ENCODE data around the gene TUBGCP6. TPM values are rescaled to one million over a fixed set of nuclear protein-coding genes. Genes with fewer than 3 reads are reported as not detected.
A peak's percentile ranks its signal among the peaks of the same experiment; 100 is the strongest.

Gene TUBGCP6
- total and polyA plus RNA-seq, 10 of the 15 experiments (the other 5 are each of a cell fraction or from before 2014, with no cell fraction given), result 0.74 to 41.4 (median 19.4) TPM

- FAIRE-seq, result no peak
- ChIA-PET SMC1A (ENCODE audit: uncharacterized antibody, unreplicated experiment) (interaction anchor here (1.2 kb wide), 1 partner anchor 37 kb away, joined by 3 read pairs; no protein-coding TSS in a partner anchor), POLR2A (interaction anchor here (1.0 to 1.1 kb wide), 2 partner anchors 55 to 377 kb away, joined by 3 to 4 read pairs; partner anchors contain the start of gene SYCE3), CTCF (interaction anchor here (1.3 to 1.6 kb wide), 2 partner anchors 18 to 256 kb away, joined by 4 to 5 read pairs; no protein-coding TSS in a partner anchor), RAD21 (ENCODE audit: unreplicated experiment) (interaction anchor here (1.4 kb wide), 1 partner anchor 10 kb away, joined by 3 read pairs; no protein-coding TSS in a partner anchor)
- no TSS peak for BruUV-seq (replicated peaks)
- Histone ChIP-seq H2AFZ (ENCODE audit: control insufficient read depth, low read depth, low read length) (no peak overlapping the region), H4K20me1 (ENCODE audit: control insufficient read depth, insufficient read depth) (no peaks in the 10 kb centered on the region), H3K9ac (ENCODE audit: control insufficient read depth, insufficient read depth, low read length) (peak overlapping the region; percentile 97), H3K9me3 (replicated peaks; ENCODE audit: control insufficient read depth, insufficient read depth, low read length) (no peaks in the 10 kb centered on the region), H3K4me2 (ENCODE audit: control insufficient read depth, insufficient read depth) (peak overlapping the region; percentile 92), H3K79me2 (ENCODE audit: control insufficient read depth, insufficient read depth, low read length) (peaks cover 49% of the 10 kb centered on the region), H3K27me3 (replicated peaks in 1 of 2; ENCODE audit: control insufficient read depth in 2 of 2, insufficient read depth in 2 of 2, low read length in 1 of 2) (no peaks in the 10 kb centered on the region), H3K4me1 (ENCODE audit: control insufficient read depth, insufficient read depth, low read length) (peaks cover 41% of the 10 kb centered on the region), H3K27ac (ENCODE audit: control insufficient read depth, insufficient read depth) (peak overlapping the region; percentile 89), H3K4me3 (peak overlapping the region; percentile 81), H3K36me3 (ENCODE audit: control insufficient read depth in 2 of 2, insufficient read depth in 2 of 2, low read length in 1 of 2) (peaks cover 0 to 2% of the 10 kb centered on the region in 2 experiments; a peak in 2 of 4 replicates)
- WGBS (ENCODE audit: insufficient coverage, insufficient replicate concordance, low lambda C conversion rate, missing lambda C conversion rate), result 2% methylated on average over 22 of the region's 47 CpGs
- no peak for ATAC-seq
- intact Hi-C loops (cut with micrococcal nuclease; ENCODE audit: unreplicated experiment), result loop anchor here (5.0 kb wide), 1 partner anchor 224 kb away; the partner anchor contains the start of gene PIM3
- no peak for TF ChIP-seq IRF4 (IDR thresholded peaks at IDR 0.05; ENCODE audit: low read depth, low read length)
- TF ChIP-seq GATAD2B (conservative IDR thresholded peaks at IDR 0.05; ENCODE audit: low read depth), result 0 out of 2 replicates have a peak, but pooled peaks have one; percentile 44
- peak; percentile 87 for TF ChIP-seq NR2F1 (conservative IDR thresholded peaks at IDR 0.05)
- no peak for DNase-seq (ENCODE audit: low read depth, low spot score)
- in situ Hi-C loops (cut with MboI), result no loop called here
Measured at GRCh38 chr22:50186181-50186714, 58.6 kb downstream of the TUBGCP6 start.

- ATAC-seq, result peak; percentile 63
- Histone ChIP-seq H4K20me1 (ENCODE audit: control insufficient read depth, insufficient read depth) (no peaks in the 10 kb centered on the region), H3K4me3 (peak within 1 kb of the TSS; percentile 84), H3K27me3 (replicated peaks in 1 of 2; ENCODE audit: control insufficient read depth in 2 of 2, insufficient read depth in 2 of 2, low read length in 1 of 2) (no peaks in the 10 kb centered on the region), H3K36me3 (ENCODE audit: control insufficient read depth in 2 of 2, insufficient read depth in 2 of 2, low read length in 1 of 2) (peaks cover 0 to 2% of the 10 kb centered on the region in 2 experiments; a peak in 2 of 4 replicates), H3K9me3 (replicated peaks; ENCODE audit: control insufficient read depth, insufficient read depth, low read length) (no peaks in the 10 kb centered on the region), H3K4me2 (ENCODE audit: control insufficient read depth, insufficient read depth) (peak within 1 kb of the TSS; percentile 100), H3K27ac (ENCODE audit: control insufficient read depth, insufficient read depth) (peak within 1 kb of the TSS; percentile 89), H3K9ac (ENCODE audit: control insufficient read depth, insufficient read depth, low read length) (peak within 1 kb of the TSS; percentile 97), H3K79me2 (ENCODE audit: control insufficient read depth, insufficient read depth, low read length) (peaks cover 42% of the 10 kb centered on the region), H2AFZ (ENCODE audit: control insufficient read depth, low read depth, low read length) (peak within 1 kb of the TSS; percentile 91), H3K4me1 (ENCODE audit: control insufficient read depth, insufficient read depth, low read length) (peaks cover 35% of the 10 kb centered on the region)
- ChIA-PET RAD21 (ENCODE audit: unreplicated experiment) (no interaction called here), CTCF (interaction anchor here (0.7 kb wide), 1 partner anchor 57 kb away, joined by 3 read pairs; no protein-coding TSS in a partner anchor), SMC1A (ENCODE audit: uncharacterized antibody, unreplicated experiment) (no interaction called here), POLR2A (no interaction called here)
- in situ Hi-C loops (cut with MboI) (no loop called here), intact Hi-C loops (cut with micrococcal nuclease; ENCODE audit: unreplicated experiment) (loop anchor here (5.0 kb wide), 1 partner anchor 223 kb away; the partner anchor contains the start of gene PIM3)
- 2% methylated on average over 54 of the region's 90 CpGs for WGBS (ENCODE audit: insufficient coverage, insufficient replicate concordance, low lambda C conversion rate, missing lambda C conversion rate)
- no peak for DNase-seq (ENCODE audit: low read depth, low spot score)
- no TSS peak for BruUV-seq (replicated peaks)
- FAIRE-seq, result peak; percentile 72
- TF ChIP-seq, protein P1, sequence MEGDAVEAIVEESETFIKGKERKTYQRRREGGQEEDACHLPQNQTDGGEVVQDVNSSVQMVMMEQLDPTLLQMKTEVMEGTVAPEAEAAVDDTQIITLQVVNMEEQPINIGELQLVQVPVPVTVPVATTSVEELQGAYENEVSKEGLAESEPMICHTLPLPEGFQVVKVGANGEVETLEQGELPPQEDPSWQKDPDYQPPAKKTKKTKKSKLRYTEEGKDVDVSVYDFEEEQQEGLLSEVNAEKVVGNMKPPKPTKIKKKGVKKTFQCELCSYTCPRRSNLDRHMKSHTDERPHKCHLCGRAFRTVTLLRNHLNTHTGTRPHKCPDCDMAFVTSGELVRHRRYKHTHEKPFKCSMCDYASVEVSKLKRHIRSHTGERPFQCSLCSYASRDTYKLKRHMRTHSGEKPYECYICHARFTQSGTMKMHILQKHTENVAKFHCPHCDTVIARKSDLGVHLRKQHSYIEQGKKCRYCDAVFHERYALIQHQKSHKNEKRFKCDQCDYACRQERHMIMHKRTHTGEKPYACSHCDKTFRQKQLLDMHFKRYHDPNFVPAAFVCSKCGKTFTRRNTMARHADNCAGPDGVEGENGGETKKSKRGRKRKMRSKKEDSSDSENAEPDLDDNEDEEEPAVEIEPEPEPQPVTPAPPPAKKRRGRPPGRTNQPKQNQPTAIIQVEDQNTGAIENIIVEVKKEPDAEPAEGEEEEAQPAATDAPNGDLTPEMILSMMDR (IDR thresholded peaks at IDR 0.05 in 2 of 3, conservative IDR thresholded peaks at IDR 0.05 in 1 of 3; ENCODE audit: control insufficient read depth in 2 of 3, extremely low read depth in 1 of 3, insufficient read depth in 1 of 3, low read depth in 3 of 3, low read length in 3 of 3), result no peak
- TF ChIP-seq MAX (IDR thresholded peaks at IDR 0.05; ENCODE audit: low read depth, low read length), result no peak
- TF ChIP-seq BCLAF1 (IDR thresholded peaks at IDR 0.05), result no peak
- no peak for TF ChIP-seq PML (IDR thresholded peaks at IDR 0.05; ENCODE audit: low read length)
Measured at GRCh38 chr22:50185375-50186087, 59.3 kb downstream of the TUBGCP6 start, which contains the start of gene TRABD. TSS of gene TRABD (plus strand) at chr22:50185913. CDS start at chr22:50193061, 7,148 bp downstream.
